HEK293 (cell line): ENCODE data around the gene PPAT.

ENCODE experiments used
- CTCF ChIA-PET: fragments of 350-600 bp; formaldehyde crosslinking; extraction: SDS; loops from one replicate; lab custom pipeline; 2021; ENCODE audit warnings: antibody characterized with exemption; lab: Yijun Ruan, JAX
- POLR2A ChIA-PET: fragments of 300-600 bp; formaldehyde crosslinking; extraction: SDS; loops from one replicate; lab custom pipeline; 2020; ENCODE audit warnings: antibody characterized with exemption, inconsistent platforms; lab: Yijun Ruan, JAX
- H3K27ac ChIP-seq: fragments of 200-500 bp; sonication (Bioruptor generic); 2 replicates; pipeline ENCODE4 v1.5.1; 2014; ENCODE audit warnings: low read depth, low read length, control low read depth, inconsistent platforms; ENCODE audit errors: extremely low read depth
- H3K36me3 ChIP-seq, 2 experiments: fragments of 200-500 bp in 1 of 2; sonication (Bioruptor generic) in 1 of 2; 1 replicate in 1 of 2; 2 replicates in 1 of 2; pipeline ENCODE4 v1.5.1; 2014 to 2017; ENCODE audit warnings: inconsistent platforms in 2 of 2, low read length in 2 of 2; ENCODE audit not compliant: control insufficient read depth in 2 of 2, insufficient read depth in 1 of 2
- H3K4me1 ChIP-seq: fragments of 200-500 bp; sonication (Bioruptor generic); 2 replicates; pipeline ENCODE4 v1.5.1; 2014; ENCODE audit warnings: mild to moderate bottlenecking, low read length, inconsistent platforms; ENCODE audit not compliant: control insufficient read depth, insufficient read depth
- H3K4me3 ChIP-seq: 2 replicates; pipeline ENCODE4 v1.5.1; 2011; ENCODE audit warnings: low read depth, mild to moderate bottlenecking, control low read depth, low read length, moderate library complexity
- H3K9me3 ChIP-seq: fragments of 200-500 bp; sonication (Bioruptor generic); 2 replicates; pipeline ENCODE4 v1.5.1; 2014; ENCODE audit warnings: low read depth, low read length, inconsistent platforms; ENCODE audit not compliant: control insufficient read depth, insufficient read depth
- IKZF3 ChIP-seq: fragments of 450-650 bp; IDR thresholded peaks from 2 replicates; pipeline ENCODE4 v1.5.0; 2018; ENCODE audit warnings: missing biosample characterization, mild to moderate bottlenecking, missing genetic modification characterization, moderate library complexity
- OVOL3 ChIP-seq: fragments of 450-650 bp; formaldehyde crosslinking; IDR thresholded peaks from 2 replicates; pipeline ENCODE4 v1.5.1; 2016; ENCODE audit warnings: missing biosample characterization, missing genetic modification characterization
- SCRT1 ChIP-seq: fragments of 450-650 bp; formaldehyde crosslinking; IDR thresholded peaks from 2 replicates; pipeline ENCODE4 v1.5.1; 2016; ENCODE audit warnings: missing biosample characterization, missing genetic modification characterization, borderline replicate concordance
- SP3 ChIP-seq: fragments of 450-650 bp; formaldehyde crosslinking; IDR thresholded peaks from 2 replicates; pipeline ENCODE4 v1.5.1; 2016; ENCODE audit warnings: missing biosample characterization, missing genetic modification characterization
- ZNF146 ChIP-seq: fragments of 450-650 bp; formaldehyde crosslinking; IDR thresholded peaks from 2 replicates; pipeline ENCODE4 v1.5.1; 2016; ENCODE audit warnings: missing biosample characterization, missing genetic modification characterization
- ZNF157 ChIP-seq: fragments of 450-650 bp; formaldehyde crosslinking; IDR thresholded peaks from 2 replicates; pipeline ENCODE4 v1.5.1; 2016; ENCODE audit warnings: missing biosample characterization, missing genetic modification characterization
- ZNF302 ChIP-seq: fragments of 450-650 bp; formaldehyde crosslinking; IDR thresholded peaks from 2 replicates; pipeline ENCODE4 v1.5.1; 2016; ENCODE audit warnings: missing biosample characterization, missing genetic modification characterization, low read depth
- ZNF324 ChIP-seq: fragments of 450-650 bp; formaldehyde crosslinking; IDR thresholded peaks from 2 replicates; pipeline ENCODE4 v1.5.1; 2016; ENCODE audit warnings: missing biosample characterization, missing genetic modification characterization
- ZNF433 ChIP-seq: fragments of 450-650 bp; formaldehyde crosslinking; IDR thresholded peaks from 2 replicates; pipeline ENCODE4 v1.5.1; 2016; ENCODE audit warnings: missing biosample characterization, missing genetic modification characterization, low read depth
- ZNF514 ChIP-seq: fragments of 450-650 bp; formaldehyde crosslinking; IDR thresholded peaks from 2 replicates; pipeline ENCODE4 v1.5.1; 2016; ENCODE audit warnings: missing biosample characterization, missing genetic modification characterization
- ZNF521 ChIP-seq: fragments of 450-650 bp; formaldehyde crosslinking; IDR thresholded peaks from 2 replicates; pipeline ENCODE4 v1.5.1; 2017; ENCODE audit warnings: missing biosample characterization, mild to moderate bottlenecking, missing genetic modification characterization
- ZNF555 ChIP-seq: fragments of 450-650 bp; formaldehyde crosslinking; conservative IDR thresholded peaks from 2 replicates; pipeline ENCODE4 v1.5.1; 2017; ENCODE audit warnings: missing biosample characterization, mild to moderate bottlenecking, missing genetic modification characterization, inconsistent platforms
- ZNF610 ChIP-seq: fragments of 450-650 bp; formaldehyde crosslinking; IDR thresholded peaks from 2 replicates; pipeline ENCODE4 v1.5.1; 2016; ENCODE audit warnings: missing biosample characterization, missing genetic modification characterization, borderline replicate concordance
- ZNF76 ChIP-seq: fragments of 450-650 bp; formaldehyde crosslinking; IDR thresholded peaks from 2 replicates; pipeline ENCODE4; 2016; ENCODE audit warnings: low read depth, missing biosample characterization, missing genetic modification characterization, borderline replicate concordance
- ZSCAN16 ChIP-seq: fragments of 450-650 bp; formaldehyde crosslinking; IDR thresholded peaks from 2 replicates; pipeline ENCODE4 v1.5.1; 2016; ENCODE audit warnings: missing biosample characterization, missing genetic modification characterization
- ZSCAN30 ChIP-seq: fragments of 450-650 bp; IDR thresholded peaks from 2 replicates; pipeline ENCODE4 v1.5.1; 2018; ENCODE audit warnings: missing biosample characterization, mild to moderate bottlenecking, missing genetic modification characterization, moderate library complexity
- TF ChIP-seq, protein P1 (sequence below): fragments of 450-650 bp; formaldehyde crosslinking; IDR thresholded peaks from 2 replicates; pipeline ENCODE4 v1.5.1; 2016; ENCODE audit warnings: missing biosample characterization, missing genetic modification characterization, borderline replicate concordance
- TF ChIP-seq, protein P2 (sequence below): fragments of 450-650 bp; formaldehyde crosslinking; IDR thresholded peaks from 2 replicates; pipeline ENCODE4 v1.5.1; 2016; ENCODE audit warnings: missing biosample characterization, missing genetic modification characterization
- TF ChIP-seq, protein P3 (sequence below): fragments of 450-650 bp; formaldehyde crosslinking; IDR thresholded peaks from 2 replicates; pipeline ENCODE4 v1.5.1; 2016; ENCODE audit warnings: missing biosample characterization, missing genetic modification characterization
- TF ChIP-seq, protein P4 (sequence below): fragments of 450-650 bp; formaldehyde crosslinking; IDR thresholded peaks from 2 replicates; pipeline ENCODE4 v1.5.1; 2016; ENCODE audit warnings: missing biosample characterization, missing genetic modification characterization
- TF ChIP-seq, protein P5 (sequence below): fragments of 450-650 bp; formaldehyde crosslinking; IDR thresholded peaks from 2 replicates; pipeline ENCODE4 v1.5.1; 2017; ENCODE audit warnings: missing biosample characterization, missing genetic modification characterization

Gene PPAT

DNA sequence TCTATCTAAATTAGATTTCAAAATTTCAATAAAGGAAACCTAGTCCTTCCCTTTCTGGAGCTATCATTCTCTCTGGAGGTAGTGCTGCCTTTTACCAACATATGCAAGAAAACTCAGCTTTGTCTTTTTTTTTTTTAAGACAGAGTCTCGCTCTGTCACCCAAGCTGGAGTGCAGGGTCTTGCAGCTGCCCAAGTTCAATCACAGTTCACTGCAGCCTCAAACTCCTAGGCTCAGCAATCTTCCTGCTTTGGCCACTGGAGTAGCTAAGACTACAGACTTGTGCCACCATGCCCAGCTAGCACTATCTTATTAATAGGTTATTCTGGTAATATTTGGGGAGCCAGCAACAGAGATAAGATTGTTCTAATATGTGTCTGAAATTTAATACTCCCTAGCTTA lies 60.5 kb downstream of the PPAT start (continued):
- TF ChIP-seq, protein P1, sequence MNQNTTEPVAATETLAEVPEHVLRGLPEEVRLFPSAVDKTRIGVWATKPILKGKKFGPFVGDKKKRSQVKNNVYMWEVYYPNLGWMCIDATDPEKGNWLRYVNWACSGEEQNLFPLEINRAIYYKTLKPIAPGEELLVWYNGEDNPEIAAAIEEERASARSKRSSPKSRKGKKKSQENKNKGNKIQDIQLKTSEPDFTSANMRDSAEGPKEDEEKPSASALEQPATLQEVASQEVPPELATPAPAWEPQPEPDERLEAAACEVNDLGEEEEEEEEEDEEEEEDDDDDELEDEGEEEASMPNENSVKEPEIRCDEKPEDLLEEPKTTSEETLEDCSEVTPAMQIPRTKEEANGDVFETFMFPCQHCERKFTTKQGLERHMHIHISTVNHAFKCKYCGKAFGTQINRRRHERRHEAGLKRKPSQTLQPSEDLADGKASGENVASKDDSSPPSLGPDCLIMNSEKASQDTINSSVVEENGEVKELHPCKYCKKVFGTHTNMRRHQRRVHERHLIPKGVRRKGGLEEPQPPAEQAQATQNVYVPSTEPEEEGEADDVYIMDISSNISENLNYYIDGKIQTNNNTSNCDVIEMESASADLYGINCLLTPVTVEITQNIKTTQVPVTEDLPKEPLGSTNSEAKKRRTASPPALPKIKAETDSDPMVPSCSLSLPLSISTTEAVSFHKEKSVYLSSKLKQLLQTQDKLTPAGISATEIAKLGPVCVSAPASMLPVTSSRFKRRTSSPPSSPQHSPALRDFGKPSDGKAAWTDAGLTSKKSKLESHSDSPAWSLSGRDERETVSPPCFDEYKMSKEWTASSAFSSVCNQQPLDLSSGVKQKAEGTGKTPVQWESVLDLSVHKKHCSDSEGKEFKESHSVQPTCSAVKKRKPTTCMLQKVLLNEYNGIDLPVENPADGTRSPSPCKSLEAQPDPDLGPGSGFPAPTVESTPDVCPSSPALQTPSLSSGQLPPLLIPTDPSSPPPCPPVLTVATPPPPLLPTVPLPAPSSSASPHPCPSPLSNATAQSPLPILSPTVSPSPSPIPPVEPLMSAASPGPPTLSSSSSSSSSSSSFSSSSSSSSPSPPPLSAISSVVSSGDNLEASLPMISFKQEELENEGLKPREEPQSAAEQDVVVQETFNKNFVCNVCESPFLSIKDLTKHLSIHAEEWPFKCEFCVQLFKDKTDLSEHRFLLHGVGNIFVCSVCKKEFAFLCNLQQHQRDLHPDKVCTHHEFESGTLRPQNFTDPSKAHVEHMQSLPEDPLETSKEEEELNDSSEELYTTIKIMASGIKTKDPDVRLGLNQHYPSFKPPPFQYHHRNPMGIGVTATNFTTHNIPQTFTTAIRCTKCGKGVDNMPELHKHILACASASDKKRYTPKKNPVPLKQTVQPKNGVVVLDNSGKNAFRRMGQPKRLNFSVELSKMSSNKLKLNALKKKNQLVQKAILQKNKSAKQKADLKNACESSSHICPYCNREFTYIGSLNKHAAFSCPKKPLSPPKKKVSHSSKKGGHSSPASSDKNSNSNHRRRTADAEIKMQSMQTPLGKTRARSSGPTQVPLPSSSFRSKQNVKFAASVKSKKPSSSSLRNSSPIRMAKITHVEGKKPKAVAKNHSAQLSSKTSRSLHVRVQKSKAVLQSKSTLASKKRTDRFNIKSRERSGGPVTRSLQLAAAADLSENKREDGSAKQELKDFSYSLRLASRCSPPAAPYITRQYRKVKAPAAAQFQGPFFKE (tag by site-specific recombination), result no peak
- no peak for TF ChIP-seq ZNF514 (tag by site-specific recombination)
- TF ChIP-seq, protein P2, sequence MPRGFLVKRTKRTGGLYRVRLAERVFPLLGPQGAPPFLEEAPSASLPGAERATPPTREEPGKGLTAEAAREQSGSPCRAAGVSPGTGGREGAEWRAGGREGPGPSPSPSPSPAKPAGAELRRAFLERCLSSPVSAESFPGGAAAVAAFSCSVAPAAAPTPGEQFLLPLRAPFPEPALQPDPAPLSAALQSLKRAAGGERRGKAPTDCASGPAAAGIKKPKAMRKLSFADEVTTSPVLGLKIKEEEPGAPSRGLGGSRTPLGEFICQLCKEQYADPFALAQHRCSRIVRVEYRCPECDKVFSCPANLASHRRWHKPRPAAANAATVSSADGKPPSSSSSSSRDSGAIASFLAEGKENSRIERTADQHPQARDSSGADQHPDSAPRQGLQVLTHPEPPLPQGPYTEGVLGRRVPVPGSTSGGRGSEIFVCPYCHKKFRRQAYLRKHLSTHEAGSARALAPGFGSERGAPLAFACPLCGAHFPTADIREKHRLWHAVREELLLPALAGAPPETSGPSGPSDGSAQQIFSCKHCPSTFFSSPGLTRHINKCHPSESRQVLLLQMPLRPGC (tag by site-specific recombination), result no peak

DNA sequence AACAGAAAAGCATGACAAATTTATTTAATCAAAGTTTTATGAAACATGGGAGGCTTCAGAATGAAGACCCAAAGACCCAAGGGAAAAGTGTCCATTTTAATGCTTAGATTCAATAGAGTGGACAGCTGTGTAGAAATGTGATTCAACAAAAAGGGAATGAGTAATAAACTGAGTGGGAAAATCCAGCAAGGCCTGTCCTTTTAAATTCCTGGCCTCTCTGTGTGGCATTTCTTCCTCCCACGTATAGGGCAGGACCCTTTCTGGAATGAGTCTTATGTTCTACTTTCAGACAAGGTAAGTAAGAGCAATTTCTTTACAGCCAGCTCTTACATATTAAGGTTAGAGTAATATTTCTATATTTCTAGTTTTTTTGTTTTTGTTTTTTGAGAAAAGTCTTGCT lies 62.6 kb downstream of the PPAT start:
- Histone ChIP-seq H3K9me3 (no peaks in the 10 kb centered on the region), H3K27ac (no peak overlapping the region), H3K4me3 (no peak overlapping the region), H3K4me1 (no peaks in the 10 kb centered on the region), H3K36me3 (peaks cover 0 to 34% of the 10 kb centered on the region in 2 experiments)
- CTCF ChIA-PET, result interaction anchor here (0.5 kb wide), 1 partner anchor 17 kb away, joined by 3 read pairs; no protein-coding TSS in a partner anchor
- POLR2A ChIA-PET, result no interaction called here
- TF ChIP-seq ZNF433, result no peak
- no peak for TF ChIP-seq ZNF157 (tag by site-specific recombination)
- TF ChIP-seq SP3, result no peak
- TF ChIP-seq ZNF521 (tag by site-specific recombination), result no peak
- TF ChIP-seq ZNF555 (tag by site-specific recombination), result no peak
- no peak for TF ChIP-seq ZNF610
- TF ChIP-seq, protein P3, sequence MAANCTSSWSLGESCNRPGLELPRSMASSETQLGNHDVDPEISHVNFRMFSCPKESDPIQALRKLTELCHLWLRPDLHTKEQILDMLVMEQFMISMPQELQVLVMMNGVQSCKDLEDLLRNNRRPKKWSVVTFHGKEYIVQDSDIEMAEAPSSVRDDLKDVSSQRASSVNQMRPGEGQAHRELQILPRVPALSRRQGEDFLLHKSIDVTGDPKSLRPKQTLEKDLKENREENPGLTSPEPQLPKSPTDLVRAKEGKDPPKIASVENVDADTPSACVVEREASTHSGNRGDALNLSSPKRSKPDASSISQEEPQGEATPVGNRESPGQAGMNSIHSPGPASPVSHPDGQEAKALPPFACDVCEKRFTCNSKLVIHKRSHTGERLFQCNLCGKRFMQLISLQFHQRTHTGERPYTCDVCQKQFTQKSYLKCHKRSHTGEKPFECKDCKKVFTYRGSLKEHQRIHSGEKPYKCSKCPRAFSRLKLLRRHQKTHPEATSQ (tag by site-specific recombination), result no peak
- no peak for TF ChIP-seq ZNF146 (tag by site-specific recombination)
- no peak for TF ChIP-seq OVOL3 (tag by site-specific recombination)

DNA sequence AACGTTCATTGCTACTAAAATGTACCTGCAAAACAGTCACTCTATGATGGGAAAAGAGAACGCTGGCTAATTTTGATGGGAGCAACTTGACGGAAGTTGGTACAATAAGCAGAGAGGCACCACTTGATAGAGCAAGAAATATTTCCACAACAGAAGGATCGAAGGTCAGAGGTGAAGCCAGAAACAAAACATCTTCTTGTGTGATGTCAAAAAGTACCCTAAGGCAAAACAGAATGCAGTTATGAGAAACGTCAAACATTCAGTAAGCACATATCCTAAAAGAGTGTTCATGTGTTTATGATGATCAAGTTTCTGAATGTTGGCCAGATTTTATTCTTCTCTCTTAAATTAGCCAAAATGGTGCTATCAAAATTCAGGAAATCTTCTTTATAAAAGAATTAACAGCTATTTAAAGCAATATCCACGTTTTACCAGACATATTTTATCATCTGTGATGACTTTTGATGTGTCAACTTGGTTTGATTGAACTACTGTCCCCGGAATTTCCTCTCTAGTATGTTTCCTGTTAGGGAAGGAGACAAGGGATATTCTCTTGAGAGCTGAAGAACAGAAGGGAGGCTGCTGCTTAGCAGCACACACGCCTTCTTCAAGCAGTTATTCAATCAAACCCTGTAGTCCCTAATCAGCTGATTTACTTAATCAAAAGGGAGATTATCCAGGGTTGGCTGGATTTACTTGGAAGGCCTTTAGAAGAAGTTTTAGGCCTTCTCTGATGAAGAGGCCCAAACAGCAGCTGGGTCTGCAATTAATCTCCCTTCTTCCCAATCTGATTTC lies 63.8 kb downstream of the PPAT start:
- POLR2A ChIA-PET, result no interaction called here
- TF ChIP-seq ZSCAN30 (tag by site-specific recombination) (no peak), ZNF302 (tag by site-specific recombination) (no peak), SCRT1 (tag by site-specific recombination) (no peak), ZNF76 (no peak), IKZF3 (tag by site-specific recombination) (no peak), ZNF324 (tag by site-specific recombination) (no peak), ZSCAN16 (no peak)
- TF ChIP-seq, protein P4, sequence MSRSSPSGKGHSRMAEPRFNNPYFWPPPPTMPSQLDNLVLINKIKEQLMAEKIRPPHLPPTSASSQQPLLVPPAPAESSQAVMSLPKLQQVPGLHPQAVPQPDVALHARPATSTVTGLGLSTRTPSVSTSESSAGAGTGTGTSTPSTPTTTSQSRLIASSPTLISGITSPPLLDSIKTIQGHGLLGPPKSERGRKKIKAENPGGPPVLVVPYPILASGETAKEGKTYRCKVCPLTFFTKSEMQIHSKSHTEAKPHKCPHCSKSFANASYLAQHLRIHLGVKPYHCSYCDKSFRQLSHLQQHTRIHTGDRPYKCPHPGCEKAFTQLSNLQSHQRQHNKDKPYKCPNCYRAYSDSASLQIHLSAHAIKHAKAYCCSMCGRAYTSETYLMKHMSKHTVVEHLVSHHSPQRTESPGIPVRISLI (tag by site-specific recombination), result no peak
- TF ChIP-seq, protein P5, sequence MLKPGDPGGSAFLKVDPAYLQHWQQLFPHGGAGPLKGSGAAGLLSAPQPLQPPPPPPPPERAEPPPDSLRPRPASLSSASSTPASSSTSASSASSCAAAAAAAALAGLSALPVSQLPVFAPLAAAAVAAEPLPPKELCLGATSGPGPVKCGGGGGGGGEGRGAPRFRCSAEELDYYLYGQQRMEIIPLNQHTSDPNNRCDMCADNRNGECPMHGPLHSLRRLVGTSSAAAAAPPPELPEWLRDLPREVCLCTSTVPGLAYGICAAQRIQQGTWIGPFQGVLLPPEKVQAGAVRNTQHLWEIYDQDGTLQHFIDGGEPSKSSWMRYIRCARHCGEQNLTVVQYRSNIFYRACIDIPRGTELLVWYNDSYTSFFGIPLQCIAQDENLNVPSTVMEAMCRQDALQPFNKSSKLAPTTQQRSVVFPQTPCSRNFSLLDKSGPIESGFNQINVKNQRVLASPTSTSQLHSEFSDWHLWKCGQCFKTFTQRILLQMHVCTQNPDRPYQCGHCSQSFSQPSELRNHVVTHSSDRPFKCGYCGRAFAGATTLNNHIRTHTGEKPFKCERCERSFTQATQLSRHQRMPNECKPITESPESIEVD (tag by site-specific recombination), result no peak

More for the DNA sequence above, 63.8 kb downstream of the PPAT start:
- no peaks in the 10 kb centered on the region for H3K9me3 ChIP-seq
- no peaks in the 10 kb centered on the region for H3K4me1 ChIP-seq
- no peak overlapping the region for H3K4me3 ChIP-seq
- peaks cover 0 to 28% of the 10 kb centered on the region in 2 experiments for H3K36me3 ChIP-seq
- CTCF ChIA-PET, result interaction anchor here (0.6 kb wide), 1 partner anchor 539 kb away, joined by 3 read pairs; no protein-coding TSS in a partner anchor
- no peak overlapping the region for H3K27ac ChIP-seq
